WTC11 (cell line): ENCODE data around the gene KCNIP2. TPM values are rescaled to one million over a fixed set of nuclear protein-coding genes. Genes with fewer than 3 reads are reported as not detected.

Experiments used
- ATAC-seq: fragments of 200-7000 bp; cut with Tn5 transposase; 2 replicates; pipeline ENCODE4 v1.10.0; 2021; ENCODE audit warnings: mild to moderate bottlenecking, moderate library complexity
- CTCF ChIA-PET: fragments of 300-600 bp; sonication (Branson Sonifier 250); formaldehyde crosslinking; loops from one replicate; lab custom pipeline; 2021; ENCODE audit warnings: antibody characterized with exemption; lab: Charles Lee
- POLR2A ChIA-PET: fragments of 350-600 bp; sonication (Branson Sonifier 250); formaldehyde crosslinking; loops from one replicate; lab custom pipeline; 2021; ENCODE audit warnings: antibody characterized with exemption; lab: Charles Lee
- DNase-seq: peaks from one replicate; pipeline ENCODE4 v3.0.0; 2021; ENCODE audit warnings: low spot score
- H3K27ac Mint-ChIP-seq: 2 replicates; pipeline ENCODE4 v1.8.0; 2021; ENCODE audit warnings: mixed read lengths
- H3K27me3 Mint-ChIP-seq: 2 replicates; pipeline ENCODE4 v1.8.0; 2021; ENCODE audit warnings: low read depth, mild to moderate bottlenecking, moderate library complexity, mixed read lengths
- H3K36me3 Mint-ChIP-seq: 2 replicates; pipeline ENCODE4 v1.8.0; 2021; ENCODE audit warnings: mixed read lengths
- H3K4me1 Mint-ChIP-seq: 2 replicates; pipeline ENCODE4 v1.8.0; 2022; ENCODE audit warnings: mixed read lengths
- H3K4me3 Mint-ChIP-seq: 2 replicates; pipeline ENCODE4 v1.8.0; 2021; ENCODE audit warnings: mild to moderate bottlenecking, moderate library complexity, mixed read lengths
- H3K9me3 Mint-ChIP-seq: 2 replicates; pipeline ENCODE4 v1.8.0; 2021; ENCODE audit warnings: mixed read lengths
- ARID4B ChIP-seq: sonication (generic); formaldehyde crosslinking; IDR thresholded peaks from 2 replicates; pipeline ENCODE4 v1.8.0; 2023; ENCODE audit warnings: missing genetic modification reagents, mild to moderate bottlenecking, borderline replicate concordance
- ATF3 ChIP-seq: sonication (generic); formaldehyde crosslinking; conservative IDR thresholded peaks from 2 replicates; pipeline ENCODE4 v1.8.1; 2022; ENCODE audit warnings: mild to moderate bottlenecking, missing genetic modification reagents
- CBFB ChIP-seq: sonication (generic); formaldehyde crosslinking; IDR thresholded peaks from 2 replicates; pipeline ENCODE4 v1.8.1; 2022; ENCODE audit warnings: mild to moderate bottlenecking, low read depth, missing genetic modification reagents
- CREB1 ChIP-seq: sonication (generic); formaldehyde crosslinking; IDR thresholded peaks from 2 replicates; pipeline ENCODE4 v1.8.0; 2023; ENCODE audit warnings: mild to moderate bottlenecking, missing genetic modification reagents
- E2F4 ChIP-seq: sonication (generic); formaldehyde crosslinking; IDR thresholded peaks from 2 replicates; pipeline ENCODE4 v1.8.1; 2022; ENCODE audit warnings: low read depth, mild to moderate bottlenecking, moderate library complexity, missing genetic modification reagents, borderline replicate concordance
- ELF4 ChIP-seq: sonication (generic); formaldehyde crosslinking; IDR thresholded peaks from 2 replicates; pipeline ENCODE4 v1.8.1; 2022; ENCODE audit warnings: low read depth, mild to moderate bottlenecking, moderate library complexity, missing genetic modification reagents
- ESRRA ChIP-seq: sonication (generic); formaldehyde crosslinking; IDR thresholded peaks from 2 replicates; pipeline ENCODE4 v1.8.1; 2022; ENCODE audit warnings: mild to moderate bottlenecking, missing genetic modification reagents, borderline replicate concordance
- ETV6 ChIP-seq: sonication (generic); formaldehyde crosslinking; IDR thresholded peaks from 2 replicates; pipeline ENCODE4 v1.8.1; 2022; ENCODE audit warnings: mild to moderate bottlenecking, missing genetic modification reagents
- JUN ChIP-seq: sonication (generic); formaldehyde crosslinking; IDR thresholded peaks from 2 replicates; pipeline ENCODE4 v1.8.0; 2023; ENCODE audit warnings: mild to moderate bottlenecking, missing genetic modification reagents
- MXD4 ChIP-seq: fragments of 250-450 bp; sonication (Bioruptor Pico); IDR thresholded peaks from 2 replicates; pipeline ENCODE4 v1.8.0; 2021; ENCODE audit warnings: mild to moderate bottlenecking, moderate library complexity, borderline replicate concordance
- PREB ChIP-seq: sonication (generic); formaldehyde crosslinking; IDR thresholded peaks from 2 replicates; pipeline ENCODE4 v1.8.1; 2022; ENCODE audit warnings: mild to moderate bottlenecking, missing genetic modification reagents, moderate library complexity, borderline replicate concordance
- PRRX2 ChIP-seq: fragments of 250-450 bp; sonication (Bioruptor Pico); IDR thresholded peaks from 2 replicates; pipeline ENCODE4 v1.8.0; 2021; ENCODE audit warnings: mild to moderate bottlenecking
- SMAD3 ChIP-seq: sonication (generic); formaldehyde crosslinking; IDR thresholded peaks from 2 replicates; pipeline ENCODE4 v1.8.0; 2022; ENCODE audit warnings: missing genetic modification reagents, mild to moderate bottlenecking, borderline replicate concordance
- TEAD4 ChIP-seq: sonication (generic); formaldehyde crosslinking; IDR thresholded peaks from 2 replicates; pipeline ENCODE4 v1.8.0; 2022; ENCODE audit warnings: mild to moderate bottlenecking, missing genetic modification reagents
- USF1 ChIP-seq: sonication (generic); formaldehyde crosslinking; IDR thresholded peaks from 2 replicates; pipeline ENCODE4 v1.8.0; 2022; ENCODE audit warnings: mild to moderate bottlenecking, missing genetic modification reagents
- ZBTB21 ChIP-seq: sonication (generic); formaldehyde crosslinking; IDR thresholded peaks from 2 replicates; pipeline ENCODE4 v1.8.1; 2023; ENCODE audit warnings: mild to moderate bottlenecking, missing genetic modification reagents, borderline replicate concordance
- ZNF232 ChIP-seq: sonication (generic); formaldehyde crosslinking; IDR thresholded peaks from 2 replicates; pipeline ENCODE4 v1.8.0; 2022; ENCODE audit warnings: mild to moderate bottlenecking, missing genetic modification reagents
- ZNF317 ChIP-seq: sonication (generic); formaldehyde crosslinking; IDR thresholded peaks from 2 replicates; pipeline ENCODE4 v1.8.1; 2023; ENCODE audit warnings: low read depth, mild to moderate bottlenecking, moderate library complexity, missing genetic modification reagents, borderline replicate concordance
- ZNF425 ChIP-seq: fragments of 250-450 bp; sonication (Bioruptor Pico); conservative IDR thresholded peaks from 2 replicates; pipeline ENCODE4 v1.9.0; 2021; ENCODE audit warnings: mild to moderate bottlenecking
- total RNA-seq: library from RNA; stranded (reverse); gene quantifications from 3 replicates; pipeline ENCODE4 v1.2.3, GENCODE V29; 2021

Gene KCNIP2
- total RNA-seq, 1 experiment from 2014 or later, result 5.2 TPM

- TF ChIP-seq ARID4B (CRISPR knock-in tag) (no peak), ATF3 (CRISPR knock-in tag) (no peak), ESRRA (CRISPR knock-in tag) (no peak), PREB (CRISPR knock-in tag) (no peak), E2F4 (CRISPR knock-in tag) (no peak), SMAD3 (CRISPR knock-in tag) (no peak), USF1 (no peak), ETV6 (CRISPR knock-in tag) (no peak), ZBTB21 (CRISPR knock-in tag) (no peak), CBFB (CRISPR knock-in tag) (no peak), JUN (CRISPR knock-in tag) (no peak), ELF4 (CRISPR knock-in tag) (no peak), ZNF317 (CRISPR knock-in tag) (no peak), MXD4 (CRISPR knock-in tag) (no peak), PRRX2 (CRISPR knock-in tag) (no peak), TEAD4 (CRISPR knock-in tag) (no peak), ZNF232 (CRISPR knock-in tag) (no peak), CREB1 (CRISPR knock-in tag) (no peak), ZNF425 (no peak)
- ChIA-PET POLR2A (interaction anchor here (1.0 kb wide), 1 partner anchor 16 kb away, joined by 3 read pairs; no protein-coding TSS in a partner anchor), CTCF (no interaction called here)
- H3K9me3 Mint-ChIP-seq, result no peaks in the 10 kb centered on the region
- H3K27ac Mint-ChIP-seq, result peak overlapping the region; percentile 70; the same call in 1 of the 2 replicates
- peaks cover 34% of the 10 kb centered on the region for H3K4me1 Mint-ChIP-seq
- peaks cover 41% of the 10 kb centered on the region for H3K36me3 Mint-ChIP-seq
- no peaks in the 10 kb centered on the region for H3K27me3 Mint-ChIP-seq
- no peak for ATAC-seq
- no peak overlapping the region for H3K4me3 Mint-ChIP-seq
- DNase-seq, result no peak
Observed at GRCh38 chr10:101812606-101813005, 31.0 kb downstream of the KCNIP2 start.
